GM18519 (cell line): Measurements from ENCODE around the gene CAMKK2.
"Not testable (repeated sequence)": the region's sequence is repeated elsewhere in the genome, so short reads cannot be mapped to it uniquely, and the experiment has no call there.

ENCODE experiments used
- ATAC-seq: cut with Tn5 transposase; IDR thresholded peaks from one replicate; pipeline ENCODE4 v1.9.1; 2021; ENCODE audit warnings: mild to moderate bottlenecking, moderate library complexity; ENCODE audit not compliant: unreplicated experiment, low FRiP score

The CAMKK2 gene

GRCh38 chr12:121227294-121227693 lies 69.2 kb downstream of the CAMKK2 start:
- no peak for ATAC-seq

- not testable (repeated sequence) for ATAC-seq
Observed at GRCh38 chr12:121226871-121227270, 69.6 kb downstream of the CAMKK2 start.

GRCh38 chr12:121226399-121226798 lies 70.1 kb downstream of the CAMKK2 start:
- ATAC-seq, result no peak

- no peak for ATAC-seq
Observed at GRCh38 chr12:121224591-121224990, 71.9 kb downstream of the CAMKK2 start.

GRCh38 chr12:121223292-121224285 lies 72.9 kb downstream of the CAMKK2 start:
- ATAC-seq, result no peak

- ATAC-seq, result no peak
Observed at GRCh38 chr12:121222847-121223246, 73.7 kb downstream of the CAMKK2 start.

- no peak for ATAC-seq
Observed at GRCh38 chr12:121219353-121219986, 77.0 kb downstream of the CAMKK2 start.

- ATAC-seq, result no peak
Observed at GRCh38 chr12:121218588-121219352, 77.7 kb downstream of the CAMKK2 start.

GRCh38 chr12:121217761-121218160 lies 78.7 kb downstream of the CAMKK2 start:
- ATAC-seq, result no peak

- no peak for ATAC-seq
Observed at GRCh38 chr12:121217063-121217462, 79.4 kb downstream of the CAMKK2 start.

GRCh38 chr12:121216102-121216501 lies 80.4 kb downstream of the CAMKK2 start:
- no peak for ATAC-seq

GRCh38 chr12:121214855-121215745 lies 81.4 kb downstream of the CAMKK2 start:
- no peak for ATAC-seq

GRCh38 chr12:121214166-121214777 lies 82.2 kb downstream of the CAMKK2 start:
- ATAC-seq, result no peak

- no peak for ATAC-seq
Observed at GRCh38 chr12:121212875-121213274, 83.6 kb downstream of the CAMKK2 start.

GRCh38 chr12:121209624-121210572 lies 86.6 kb downstream of the CAMKK2 start, which contains the start of gene P2RX4:
Gene P2RX4 (plus strand): TSS chr12:121210129. CDS start chr12:121210165, 36 bp downstream.
- peak; percentile 83 for ATAC-seq

GRCh38 chr12:121209221-121209620 lies 87.3 kb downstream of the CAMKK2 start:
- no peak for ATAC-seq

GRCh38 chr12:121208571-121208970 lies 87.9 kb downstream of the CAMKK2 start:
- not testable (repeated sequence) for ATAC-seq

GRCh38 chr12:121205491-121205890 lies 91.0 kb downstream of the CAMKK2 start:
- no peak for ATAC-seq
